Muscle layer of colon (tissue), 2 donors: ENCODE results near the gene SH3TC1.

ENCODE experiments used
- H3K27ac ChIP-seq: one replicate; pipeline ENCODE4 v1.7.0; 2013; ENCODE audit warnings: low read depth, mild to moderate bottlenecking, low read length, moderate library complexity
- H3K27me3 ChIP-seq, 2 donors: one replicate each; pipeline ENCODE4 v1.7.0; 2013; ENCODE audit warnings: low read length in 2 of 2, mild to moderate bottlenecking in 2 of 2; ENCODE audit not compliant: insufficient read depth in 2 of 2, control insufficient read depth in 1 of 2
- H3K36me3 ChIP-seq: one replicate; pipeline ENCODE4 v1.7.0; 2013; ENCODE audit warnings: mild to moderate bottlenecking, low read length; ENCODE audit not compliant: insufficient read depth
- H3K4me1 ChIP-seq: one replicate; pipeline ENCODE4 v1.7.0; 2013; ENCODE audit warnings: mild to moderate bottlenecking, low read length; ENCODE audit not compliant: insufficient read depth
- H3K4me3 ChIP-seq, 2 donors: one replicate each; pipeline ENCODE4 v1.7.0; 2013; ENCODE audit warnings: low read length in 2 of 2, low read depth in 1 of 2, mild to moderate bottlenecking in 1 of 2, moderate library complexity in 1 of 2
- H3K9ac ChIP-seq: one replicate; pipeline ENCODE4 v1.7.0; 2013; ENCODE audit warnings: low read length
- H3K9me3 ChIP-seq: one replicate; pipeline ENCODE4 v1.7.0; 2013; ENCODE audit warnings: mild to moderate bottlenecking, low read length
- donor health status: abdominal sarcoma.
- donor health status: Adenocarcinoma of cecum.

SH3TC1 gene

DNA sequence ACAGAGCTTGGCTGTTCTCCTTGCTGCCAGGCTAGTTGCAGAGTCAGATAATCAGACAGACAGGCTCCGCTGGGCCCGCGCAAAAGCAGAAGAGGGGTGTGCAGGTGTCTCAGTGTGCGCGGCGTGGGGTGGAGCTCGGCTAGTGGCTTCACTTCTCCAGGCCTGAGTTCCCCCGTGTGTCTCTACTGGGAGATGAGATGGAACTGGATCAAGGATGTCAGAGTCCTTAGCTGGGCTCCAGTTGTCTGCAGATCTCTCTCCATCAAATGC, 91.5 kb downstream of the SH3TC1 start:
- Histone ChIP-seq H3K9ac (no peak overlapping the region), H3K27me3 (no peaks in the 10 kb centered on the region), H3K27ac (no peak overlapping the region), H3K4me3 (no peak overlapping the region), H3K36me3 (peaks cover 22% of the 10 kb centered on the region), H3K9me3 (no peaks in the 10 kb centered on the region), H3K4me1 (no peaks in the 10 kb centered on the region)
